BLaER1 treated with 17β-estradiol and CSF1 and Interleukin-3, amounts not matched to agents 10 nM and 100 nM (cell line): ENCODE results near the gene ATP5MC2.

Experiments
- H3K27ac ChIP-seq, 11 experiments: shearing (Covaris generic); formaldehyde crosslinking; 2 replicates each; pipeline ENCODE4 v1.8.1; 2022
- H3K27me3 ChIP-seq, 11 experiments: shearing (Covaris generic); formaldehyde crosslinking; 2 replicates each; pipeline ENCODE4 v1.8.1; 2022
- H3K36me3 ChIP-seq, 11 experiments: shearing (Covaris generic); formaldehyde crosslinking; 2 replicates each; pipeline ENCODE4 v1.8.1; 2022
- H3K4me1 ChIP-seq, 10 experiments: shearing (Covaris generic); formaldehyde crosslinking; 2 replicates each; pipeline ENCODE4 v1.8.1; 2022
- H3K4me2 ChIP-seq, 11 experiments: shearing (Covaris generic); formaldehyde crosslinking; 2 replicates each; pipeline ENCODE4 v1.8.1; 2022
- H3K4me3 ChIP-seq, 10 experiments: shearing (Covaris generic); formaldehyde crosslinking; 2 replicates each; pipeline ENCODE4 v1.8.1; 2022
- H3K9ac ChIP-seq, 11 experiments: shearing (Covaris generic); formaldehyde crosslinking; 2 replicates each; pipeline ENCODE4 v1.8.1; 2022
- H3K9me3 ChIP-seq, 11 experiments: shearing (Covaris generic); formaldehyde crosslinking; replicated peaks in 1 of 11; 2 replicates each; pipeline ENCODE4 v1.8.1; 2022
- H4K20me1 ChIP-seq, 11 experiments: shearing (Covaris generic); formaldehyde crosslinking; 2 replicates each; pipeline ENCODE4 v1.8.1; 2022
- Cebpa-rat ChIP-seq, 11 experiments: shearing (Covaris generic); IDR thresholded peaks; 2 replicates each; pipeline ENCODE4 v1.8.1; 2022

ATP5MC2 gene

DNA sequence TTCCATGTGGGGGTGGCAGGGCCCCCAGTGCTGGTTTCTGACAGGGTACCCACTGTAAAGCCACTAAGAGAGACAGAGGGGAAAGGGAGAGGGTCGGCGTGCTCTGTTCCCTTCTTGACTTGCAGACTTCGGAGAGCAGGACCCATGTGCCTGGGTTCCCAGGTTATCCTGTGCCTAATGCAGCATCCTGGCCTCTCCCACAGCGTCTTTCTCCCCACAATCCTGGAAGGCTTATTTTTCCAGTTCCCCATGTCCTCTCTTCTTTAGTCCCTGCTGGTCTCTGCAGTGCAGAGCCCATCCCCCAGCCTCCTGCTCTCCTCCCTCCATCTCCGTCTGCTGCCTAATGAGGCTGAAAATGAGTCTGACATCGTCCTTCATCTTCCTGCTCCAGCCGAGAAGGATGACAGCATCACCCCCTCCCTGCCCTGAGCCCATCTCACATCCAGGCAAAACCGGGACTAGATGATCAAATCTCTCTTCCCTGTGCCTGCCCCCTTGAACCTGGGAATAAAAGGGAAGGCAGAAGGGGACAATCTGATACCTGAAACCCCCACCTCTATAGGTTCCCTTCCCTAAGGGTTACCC lies 36.3 kb upstream of the ATP5MC2 start:
- Histone ChIP-seq H3K36me3 (peaks cover 13 to 59% (median 46%) of the 10 kb centered on the region in 11 experiments; a peak in 18 of 22 replicates), H3K4me3 (no peak overlapping the region), H3K4me1 (no peaks in the 10 kb centered on the region), H3K4me2 (no peak overlapping the region), H3K9ac (no peak overlapping the region), H3K9me3 (no peaks in the 10 kb centered on the region), H3K27ac (no peak overlapping the region), H3K27me3 (no peaks in the 10 kb centered on the region), H4K20me1 (peaks cover 0 to 26% (median 0%) of the 10 kb centered on the region in 11 experiments; a peak in 4 of 22 replicates)
- TF ChIP-seq Cebpa-rat (IDR thresholded peaks at IDR 0.05), result no peak

DNA sequence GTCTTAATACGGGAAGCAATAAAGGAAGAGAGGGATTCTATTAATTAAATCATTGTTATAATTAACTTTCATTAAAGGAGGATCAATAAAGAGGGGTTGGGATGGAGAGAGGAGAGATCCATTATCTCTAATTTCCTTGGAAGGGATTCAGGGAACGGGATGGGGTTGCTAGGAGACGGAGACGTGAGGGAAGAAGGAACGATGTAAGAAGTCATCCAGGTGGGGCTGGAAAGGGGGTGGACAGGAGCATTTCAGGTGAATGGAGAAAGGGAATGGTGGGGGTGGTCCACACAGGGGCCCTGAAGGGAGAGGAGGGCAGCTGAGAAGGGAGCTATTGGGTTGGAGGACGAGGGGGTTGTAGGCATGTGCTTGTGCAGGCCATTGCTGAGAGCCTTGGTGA lies 34.2 kb upstream of the ATP5MC2 start:
- no peak overlapping the region for H3K27ac ChIP-seq
- H3K36me3 ChIP-seq, result peaks cover 8 to 38% (median 27%) of the 10 kb centered on the region in 11 experiments; a peak in 17 of 22 replicates
- H3K4me3 ChIP-seq, result no peak overlapping the region
- H3K9me3 ChIP-seq, result no peaks in the 10 kb centered on the region
- no peak for TF ChIP-seq Cebpa-rat (IDR thresholded peaks at IDR 0.05)
- no peaks in the 10 kb centered on the region for H3K4me1 ChIP-seq
- H4K20me1 ChIP-seq, result peaks cover 0 to 20% (median 0%) of the 10 kb centered on the region in 11 experiments; a peak in 4 of 22 replicates
- no peak overlapping the region for H3K4me2 ChIP-seq
- H3K9ac ChIP-seq, result no peak overlapping the region
- no peaks in the 10 kb centered on the region; a peak in 1 of 22 replicates for H3K27me3 ChIP-seq

DNA sequence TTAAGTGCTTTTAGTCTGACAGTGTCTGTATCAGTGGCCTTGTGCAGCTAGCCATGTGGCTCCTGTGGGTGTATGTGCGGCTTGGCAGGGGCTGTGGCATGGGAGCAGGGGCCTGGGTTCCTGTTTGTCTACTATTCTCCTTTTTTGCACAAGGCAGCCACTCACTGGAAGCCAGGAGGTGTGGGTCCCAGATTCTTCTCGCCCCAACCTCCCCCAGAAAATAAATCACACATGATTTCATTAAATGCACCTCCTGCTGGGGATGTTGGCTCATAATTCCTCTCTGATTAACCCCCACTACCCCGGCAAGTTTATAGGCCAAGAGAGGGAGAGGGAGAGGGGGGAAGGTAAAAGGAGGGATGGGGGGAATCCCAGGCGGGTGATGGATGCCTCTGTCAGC lies 33.8 kb upstream of the ATP5MC2 start:
- TF ChIP-seq Cebpa-rat (IDR thresholded peaks at IDR 0.05), result no peak
- H3K4me2 ChIP-seq, result no peak overlapping the region

DNA sequence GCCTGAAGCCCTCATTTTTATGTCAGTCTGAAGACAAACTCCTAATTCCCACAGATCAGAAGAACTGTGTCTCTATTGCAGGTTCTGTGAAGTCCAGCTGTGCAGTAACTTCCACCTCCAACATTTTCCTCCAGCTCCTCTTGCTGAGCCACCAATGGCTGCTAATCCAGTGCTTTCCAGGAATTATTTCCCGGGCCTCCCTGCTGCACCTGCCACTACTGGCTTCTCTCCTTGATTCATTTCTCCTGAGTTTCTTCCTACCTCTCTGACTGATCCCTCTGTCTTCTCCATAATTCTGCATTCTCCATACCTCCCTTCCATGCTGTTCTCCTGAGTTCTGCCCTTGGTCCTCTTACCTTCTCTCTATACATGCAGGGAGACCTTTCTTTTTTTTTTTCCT lies 30.2 kb upstream of the ATP5MC2 start:
- peaks cover 0 to 11% (median 0%) of the 10 kb centered on the region in 11 experiments; a peak in 3 of 22 replicates for H4K20me1 ChIP-seq
- no peak for TF ChIP-seq Cebpa-rat (IDR thresholded peaks at IDR 0.05)
- H3K4me2 ChIP-seq, result no peak overlapping the region
- H3K27ac ChIP-seq, result no peak overlapping the region
- peaks cover 4 to 36% (median 30%) of the 10 kb centered on the region in 11 experiments; a peak in 20 of 22 replicates for H3K27me3 ChIP-seq
- H3K9me3 ChIP-seq, result no peaks in the 10 kb centered on the region
- no peak overlapping the region for H3K9ac ChIP-seq
- no peaks in the 10 kb centered on the region for H3K4me1 ChIP-seq
- no peak overlapping the region for H3K4me3 ChIP-seq
- no peaks in the 10 kb centered on the region; a peak in 1 of 22 replicates for H3K36me3 ChIP-seq

More for the DNA sequence above, 33.8 kb upstream of the ATP5MC2 start:
- Histone ChIP-seq H3K27me3 (peaks cover 0 to 1% (median 0%) of the 10 kb centered on the region in 11 experiments; a peak in 5 of 22 replicates), H3K9me3 (no peaks in the 10 kb centered on the region), H3K4me3 (no peak overlapping the region), H3K27ac (no peak overlapping the region), H3K4me1 (no peaks in the 10 kb centered on the region), H4K20me1 (peaks cover 0 to 20% (median 0%) of the 10 kb centered on the region in 11 experiments; a peak in 4 of 22 replicates), H3K36me3 (peaks cover 4 to 34% (median 23%) of the 10 kb centered on the region in 11 experiments; a peak in 16 of 22 replicates), H3K9ac (no peak overlapping the region)

DNA sequence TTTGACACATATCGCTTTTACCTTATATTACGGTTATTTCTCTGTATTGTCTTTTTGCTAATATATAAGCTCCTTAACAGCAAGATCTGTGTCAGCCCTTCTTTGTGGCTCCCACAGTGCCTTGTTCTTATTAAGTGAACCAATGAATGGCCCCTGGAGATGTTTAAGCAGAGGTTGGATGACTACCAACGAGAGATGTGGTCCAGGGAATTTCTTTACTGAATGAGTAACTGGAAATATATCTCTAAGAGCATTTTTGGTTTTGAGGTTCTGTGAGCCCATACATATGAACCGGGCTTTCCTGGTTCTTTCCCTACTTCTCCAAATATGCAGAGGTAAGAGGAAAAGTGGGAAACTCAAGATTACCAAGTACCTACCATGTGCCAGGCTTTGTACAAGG lies 27.9 kb upstream of the ATP5MC2 start:
- Histone ChIP-seq H3K4me2 (no peak overlapping the region), H3K4me3 (no peak overlapping the region), H3K27ac (no peak overlapping the region), H3K9me3 (no peaks in the 10 kb centered on the region), H3K9ac (no peak overlapping the region), H4K20me1 (peaks cover 0 to 9% (median 0%) of the 10 kb centered on the region in 11 experiments; a peak in 5 of 22 replicates), H3K4me1 (no peaks in the 10 kb centered on the region), H3K27me3 (peaks cover 27 to 59% (median 53%) of the 10 kb centered on the region in 11 experiments), H3K36me3 (no peaks in the 10 kb centered on the region)
- no peak for TF ChIP-seq Cebpa-rat (IDR thresholded peaks at IDR 0.05)

DNA sequence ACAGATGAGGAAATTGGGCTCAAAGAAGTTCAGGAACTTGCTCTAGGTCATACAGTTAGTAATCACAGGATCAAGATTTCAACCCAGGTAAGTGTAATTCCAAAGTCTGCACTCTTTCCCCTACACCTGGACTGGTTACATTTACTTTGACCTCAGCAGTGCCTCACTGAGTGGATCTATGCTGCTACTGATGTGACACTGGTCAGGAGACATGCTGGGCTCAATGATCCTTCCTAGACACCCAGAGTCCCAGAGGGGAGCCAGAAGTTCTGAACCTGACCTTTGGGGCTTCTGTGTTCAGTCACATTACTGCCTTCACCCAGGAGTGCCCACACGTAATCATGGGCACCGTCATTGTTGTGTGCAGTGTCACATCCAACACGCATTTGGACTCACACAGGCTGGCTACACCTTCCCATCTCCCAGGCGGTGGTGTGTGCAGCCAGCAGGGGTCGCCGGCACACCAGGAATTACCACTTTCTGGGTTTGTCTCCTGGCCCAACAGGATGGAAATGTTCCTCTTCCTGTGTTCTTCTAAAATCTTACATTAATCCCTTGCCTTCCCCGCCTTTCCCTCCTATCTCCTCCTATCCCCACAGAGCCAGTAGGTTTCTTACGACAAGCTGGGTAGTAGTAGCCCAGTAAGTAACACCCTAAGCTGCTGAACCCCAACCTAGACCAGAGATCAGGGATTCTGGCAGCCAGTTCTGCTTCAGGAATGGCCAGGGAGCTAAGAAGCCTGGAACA lies 25.8 kb upstream of the ATP5MC2 start:
- Histone ChIP-seq H3K4me3 (no peak overlapping the region), H3K9me3 (peaks cover 0 to 4% (median 0%) of the 10 kb centered on the region in 11 experiments; a peak in 3 of 22 replicates), H4K20me1 (peaks cover 0 to 15% (median 0%) of the 10 kb centered on the region in 11 experiments; a peak in 6 of 22 replicates), H3K27ac (no peak overlapping the region), H3K27me3 (peaks cover 48 to 80% (median 74%) of the 10 kb centered on the region in 11 experiments), H3K4me1 (no peaks in the 10 kb centered on the region; a peak in 1 of 20 replicates), H3K9ac (no peak overlapping the region), H3K36me3 (no peaks in the 10 kb centered on the region), H3K4me2 (no peak overlapping the region)
- TF ChIP-seq Cebpa-rat (IDR thresholded peaks at IDR 0.05), result no peak

DNA sequence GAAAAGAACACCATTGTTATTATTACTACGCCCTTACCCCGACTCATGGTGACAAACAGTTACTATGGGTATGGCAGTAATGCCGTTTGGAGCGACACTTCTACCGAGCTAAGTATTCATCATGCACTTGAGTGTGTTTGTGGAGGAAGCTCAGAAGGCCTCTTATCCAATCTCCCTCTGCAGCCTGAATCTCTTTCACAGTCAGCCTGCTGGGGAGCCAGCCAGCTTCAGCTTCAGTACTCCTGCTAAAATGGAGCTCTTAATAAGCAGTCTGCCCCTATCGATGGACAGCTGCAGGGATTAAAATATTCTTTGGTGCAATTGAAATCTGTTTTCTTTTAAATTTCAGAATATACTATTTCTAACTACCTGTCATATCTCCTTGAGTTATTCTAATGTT lies 24.7 kb upstream of the ATP5MC2 start:
- TF ChIP-seq Cebpa-rat (IDR thresholded peaks at IDR 0.05), result no peak
- Histone ChIP-seq H4K20me1 (peaks cover 0 to 22% (median 0%) of the 10 kb centered on the region in 11 experiments; a peak in 6 of 22 replicates), H3K4me2 (no peak overlapping the region), H3K9ac (no peak overlapping the region), H3K4me3 (no peak overlapping the region), H3K4me1 (peaks cover 0 to 6% (median 0%) of the 10 kb centered on the region in 10 experiments; a peak in 3 of 20 replicates), H3K27me3 (peaks cover 59 to 91% (median 85%) of the 10 kb centered on the region in 11 experiments), H3K36me3 (no peaks in the 10 kb centered on the region), H3K9me3 (peaks cover 0 to 9% (median 0%) of the 10 kb centered on the region in 11 experiments; a peak in 3 of 22 replicates), H3K27ac (no peak overlapping the region)

DNA sequence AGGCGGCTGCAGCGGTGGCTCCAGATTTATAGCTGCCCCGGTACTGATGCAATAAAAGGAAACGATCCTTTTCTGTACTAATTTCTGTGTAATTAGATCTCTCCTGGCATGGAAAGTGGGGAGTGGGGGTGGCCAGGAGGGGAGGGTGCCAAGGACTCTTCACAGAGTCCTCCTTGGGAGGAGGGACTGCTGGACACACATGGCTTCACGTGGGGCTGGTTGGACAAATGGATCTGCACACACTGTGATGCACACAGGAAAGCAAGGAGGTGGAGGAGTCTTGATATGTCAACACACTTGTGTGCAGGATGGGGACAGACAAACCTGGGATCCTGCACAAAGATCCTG lies 23.8 kb upstream of the ATP5MC2 start:
- Histone ChIP-seq H3K36me3 (no peaks in the 10 kb centered on the region), H4K20me1 (peaks cover 0 to 30% (median 0%) of the 10 kb centered on the region in 11 experiments; a peak in 8 of 22 replicates), H3K27ac (no peak overlapping the region), H3K4me1 (peaks cover 0 to 12% (median 7%) of the 10 kb centered on the region in 10 experiments; a peak in 12 of 20 replicates), H3K4me2 (no peak overlapping the region), H3K9me3 (peaks cover 0 to 9% (median 0%) of the 10 kb centered on the region in 11 experiments; a peak in 3 of 22 replicates), H3K27me3 (peaks cover 68 to 99% (median 93%) of the 10 kb centered on the region in 11 experiments), H3K9ac (no peak overlapping the region), H3K4me3 (no peak overlapping the region)
- no peak for TF ChIP-seq Cebpa-rat (IDR thresholded peaks at IDR 0.05)
